PFSK-1 (cell line): ENCODE results near the gene EFNA5.

Source experiments
- POLR2AphosphoS5 ChIP-seq: IDR thresholded peaks from 2 replicates; pipeline ENCODE4 v1.6.1; 2012; ENCODE audit warnings: low read depth, mild to moderate bottlenecking, control low read depth, low read length, moderate library complexity
- REST ChIP-seq, 2 experiments: IDR thresholded peaks; 2 replicates each; pipeline versions ENCODE4 v1.6.1 to v1.8.0; 2011 to 2012; ENCODE audit warnings: low read depth in 2 of 2, low read length in 2 of 2, control low read depth in 1 of 2, inconsistent platforms in 1 of 2, mild to moderate bottlenecking in 1 of 2, moderate library complexity in 1 of 2; ENCODE audit not compliant: insufficient read depth in 1 of 2
- SIN3A ChIP-seq: IDR thresholded peaks from 2 replicates; pipeline ENCODE4 v1.6.1; 2012; ENCODE audit warnings: mild to moderate bottlenecking, low read length, moderate library complexity, borderline replicate concordance; ENCODE audit not compliant: insufficient read depth
- TAF1 ChIP-seq: IDR thresholded peaks from 2 replicates; pipeline ENCODE4 v1.6.1; 2012; ENCODE audit warnings: low read length, control low read depth, borderline replicate concordance; ENCODE audit not compliant: insufficient read depth

DNA sequence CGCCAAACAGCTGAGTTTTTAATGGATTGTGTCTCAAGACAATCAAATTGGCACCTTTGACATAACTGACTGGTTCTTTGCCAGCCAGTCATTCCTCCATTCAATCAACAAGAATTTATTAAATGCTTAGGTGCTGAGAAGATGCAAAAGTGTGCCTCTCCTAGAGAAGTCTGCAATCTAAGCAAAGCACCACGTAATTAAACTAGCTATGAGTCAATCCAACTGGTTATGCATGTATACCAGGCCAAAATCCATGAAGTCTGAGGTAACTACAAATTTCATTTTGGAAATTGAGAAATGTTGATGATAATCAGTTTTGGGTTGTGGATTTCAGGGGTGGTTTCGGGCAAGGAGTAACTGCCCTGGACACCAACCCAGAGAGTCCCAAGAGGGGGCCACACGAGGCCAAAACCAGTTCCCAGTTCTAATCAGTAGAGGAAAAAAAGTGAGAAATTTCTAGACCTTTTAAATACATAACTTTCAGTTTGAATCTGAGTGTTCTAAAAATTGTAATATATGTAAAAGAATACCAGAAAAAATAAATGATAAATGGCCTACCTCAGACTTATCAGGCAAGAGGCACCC, 92.6 kb downstream of the EFNA5 start:
- no peak for TF ChIP-seq SIN3A
- TF ChIP-seq POLR2AphosphoS5 = no peak
- no peak for TF ChIP-seq TAF1
- no peak for TF ChIP-seq REST (IDR thresholded peaks at IDR 0.05; ENCODE audit: insufficient read depth in 1 of 2, low read depth in 2 of 2, low read length in 2 of 2)
